GM18508 (cell line): ENCODE data around the gene ATP1B2.
"Not testable (repeated sequence)": the region's sequence is repeated elsewhere in the genome, so short reads cannot be mapped to it uniquely, and the experiment has no call there.

ENCODE experiments used
- ATAC-seq: cut with Tn5 transposase; IDR thresholded peaks from one replicate; pipeline ENCODE4 v1.9.1; 2021; ENCODE audit warnings: moderate number of reproducible peaks; ENCODE audit not compliant: insufficient read depth, unreplicated experiment

ATP1B2 gene

GRCh38 chr17:7650509-7651096 lies at the start of gene ATP1B2:
TSS of gene ATP1B2 (plus strand) at chr17:7650926. CDS start at chr17:7651519, 593 bp downstream.
- no peak for ATAC-seq

GRCh38 chr17:7606280-7606679 lies 44.4 kb upstream of the ATP1B2 start:
- ATAC-seq = no peak

DNA sequence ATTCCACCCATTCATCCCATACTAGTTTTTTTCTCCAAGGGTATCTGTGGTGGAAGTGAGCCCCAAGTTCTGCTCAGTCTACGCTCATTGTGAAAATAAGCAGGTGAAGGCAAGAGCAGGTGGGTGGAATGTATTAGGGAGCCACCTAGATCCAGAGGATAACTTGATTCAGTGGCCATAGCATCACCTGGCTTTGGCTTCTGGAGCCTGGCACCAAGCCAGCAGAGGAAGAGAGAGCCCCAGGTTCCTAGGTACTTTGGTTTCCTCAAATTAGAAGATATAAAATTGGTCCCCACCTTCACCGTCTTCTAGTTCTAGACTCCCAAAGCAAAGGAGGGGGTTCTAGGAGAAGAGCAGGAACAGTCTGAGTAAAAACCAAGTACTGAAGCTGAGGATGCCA lies 40.1 kb upstream of the ATP1B2 start:
- ATAC-seq = no peak

DNA sequence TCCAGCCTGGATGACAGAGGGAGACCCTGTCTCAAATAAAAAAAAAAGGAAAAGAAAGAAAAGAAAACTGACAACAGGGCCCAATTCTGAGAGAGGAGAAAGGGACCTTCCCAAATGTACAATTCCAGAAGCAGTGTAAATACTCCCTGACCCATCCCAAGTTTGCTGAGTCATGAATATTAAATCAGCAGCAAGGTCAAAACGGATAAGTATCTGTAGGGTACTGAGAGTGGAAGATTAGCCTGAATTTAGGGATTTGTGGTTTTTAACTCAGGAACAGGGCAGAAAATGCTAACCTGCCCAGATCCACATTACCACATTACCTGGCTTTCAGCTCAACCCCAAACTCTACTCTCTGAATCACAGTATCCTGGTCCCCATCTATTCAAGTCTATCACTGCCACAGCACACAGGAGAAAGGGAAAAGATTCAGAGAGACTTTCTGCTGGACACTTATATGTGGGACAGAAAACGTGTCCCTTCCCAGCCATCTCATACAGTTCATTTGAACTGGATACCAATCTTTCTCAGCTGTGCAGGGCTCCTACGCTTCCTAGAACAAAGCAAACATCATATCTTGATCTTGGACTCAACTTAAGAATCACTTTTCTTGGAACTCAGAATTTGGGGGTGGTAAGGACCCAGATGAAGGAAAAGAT lies 39.0 kb upstream of the ATP1B2 start:
- no peak for ATAC-seq

DNA sequence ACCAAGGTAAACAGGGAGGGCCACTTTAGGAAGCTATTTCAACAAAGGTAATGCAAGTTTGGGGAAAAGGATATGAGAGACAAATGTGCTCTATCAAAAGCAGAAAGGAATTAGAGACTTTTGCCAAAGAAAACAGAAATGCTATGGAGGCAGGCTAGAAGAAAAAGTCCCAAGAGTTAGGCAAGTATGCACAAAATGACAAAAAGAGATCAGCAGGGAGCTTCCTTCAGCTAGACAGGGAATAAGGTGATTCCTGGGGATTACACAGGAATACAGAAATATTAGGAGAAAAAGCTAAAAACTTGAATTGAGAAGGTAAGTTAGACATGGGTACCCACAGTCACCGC lies 38.5 kb upstream of the ATP1B2 start:
- no peak for ATAC-seq

GRCh38 chr17:7613769-7614424 lies 36.8 kb upstream of the ATP1B2 start:
- ATAC-seq = no peak

GRCh38 chr17:7614425-7615264 lies 36.1 kb upstream of the ATP1B2 start, which contains the start of gene FXR2:
TSS of gene FXR2 (minus strand) at chr17:7614897. CDS start at chr17:7614532, 365 bp downstream.
- peak; percentile 70 for ATAC-seq

- ATAC-seq = no peak
These were observed 35.4 kb upstream of the ATP1B2 start for GRCh38 chr17:7615265-7615747.

DNA sequence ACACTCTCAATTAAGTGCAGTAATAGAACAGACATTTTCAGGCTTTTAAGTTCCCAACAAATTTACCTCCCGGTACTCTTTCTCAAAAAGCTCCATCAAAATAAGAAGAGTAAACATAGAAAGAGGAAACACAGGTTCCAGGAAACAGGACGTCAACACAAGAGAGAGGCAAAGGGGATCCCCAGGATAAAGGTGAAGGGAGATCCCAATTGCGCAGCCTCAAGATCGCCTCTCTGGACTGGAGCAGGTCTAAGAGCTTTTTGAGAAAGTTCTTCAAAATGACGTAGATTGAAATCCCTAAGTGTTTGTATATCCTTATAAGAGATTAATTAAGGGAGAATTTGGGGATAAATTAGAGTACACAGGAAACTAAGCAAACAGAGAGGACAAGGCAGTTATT lies 32.1 kb upstream of the ATP1B2 start:
- no peak for ATAC-seq

- no peak for ATAC-seq
These were observed 29.9 kb upstream of the ATP1B2 start for GRCh38 chr17:7620835-7621234.

DNA sequence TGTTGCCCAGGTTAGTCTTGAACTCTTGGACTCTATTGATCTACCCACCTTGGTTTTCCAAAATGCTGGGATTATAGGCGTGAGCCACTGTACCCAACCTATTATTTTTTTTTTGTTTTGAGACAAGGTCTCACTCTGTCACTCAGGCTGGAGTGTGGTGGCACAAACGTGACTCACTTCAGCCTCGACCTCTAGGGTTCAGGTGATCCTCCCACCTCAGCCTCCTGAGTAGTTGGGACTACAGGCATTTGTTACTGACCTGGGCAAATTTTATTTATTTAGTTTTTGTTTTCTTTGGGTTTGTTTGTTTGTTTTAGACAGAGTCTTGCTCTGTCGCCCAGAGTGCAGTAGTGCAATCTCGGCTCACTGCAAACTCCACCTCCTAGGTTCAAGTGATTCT lies 27.1 kb upstream of the ATP1B2 start:
- ATAC-seq = no peak

DNA sequence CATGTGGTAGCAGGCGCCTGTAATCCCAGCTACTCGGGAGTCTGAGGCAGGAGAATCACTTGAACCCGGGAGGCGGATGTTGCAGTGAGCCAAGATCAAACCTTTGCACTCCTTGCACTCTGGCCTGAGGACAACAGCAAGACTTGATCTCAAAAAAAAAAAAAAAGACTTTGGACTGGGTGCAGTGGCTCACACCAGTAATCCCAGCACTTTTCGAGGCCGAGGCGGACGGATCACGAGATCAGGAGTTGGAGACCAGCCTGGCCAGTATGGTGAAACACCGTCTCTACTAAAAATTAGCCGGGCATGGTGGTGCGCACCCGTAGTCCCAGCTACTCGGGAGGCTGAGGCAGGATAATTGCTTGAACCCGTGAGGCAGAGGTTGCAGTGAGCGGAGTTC lies 25.0 kb upstream of the ATP1B2 start:
- ATAC-seq = not testable (repeated sequence)

DNA sequence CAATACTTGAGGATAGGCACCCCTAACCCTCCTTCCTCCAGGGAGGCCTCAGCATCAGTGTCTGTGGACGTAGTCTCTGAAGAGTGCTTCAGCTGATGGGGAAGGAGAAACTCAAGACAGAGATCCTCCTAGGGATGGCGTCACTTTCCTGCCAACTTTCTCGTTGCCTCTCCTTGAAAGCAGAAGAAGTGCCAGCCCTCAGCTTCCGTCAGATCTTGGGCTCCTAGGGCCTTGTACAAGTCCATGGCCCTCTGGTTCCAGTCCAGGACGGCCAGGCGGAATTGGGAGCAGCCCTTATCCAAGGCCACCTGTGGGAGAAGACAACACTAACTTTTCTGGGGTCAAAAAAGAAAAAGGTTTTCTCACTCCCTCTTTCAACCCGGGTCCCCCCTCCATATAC lies 24.4 kb upstream of the ATP1B2 start:
- no peak for ATAC-seq

- no peak for ATAC-seq
These were observed 23.8 kb upstream of the ATP1B2 start for GRCh38 chr17:7626956-7627249.

DNA sequence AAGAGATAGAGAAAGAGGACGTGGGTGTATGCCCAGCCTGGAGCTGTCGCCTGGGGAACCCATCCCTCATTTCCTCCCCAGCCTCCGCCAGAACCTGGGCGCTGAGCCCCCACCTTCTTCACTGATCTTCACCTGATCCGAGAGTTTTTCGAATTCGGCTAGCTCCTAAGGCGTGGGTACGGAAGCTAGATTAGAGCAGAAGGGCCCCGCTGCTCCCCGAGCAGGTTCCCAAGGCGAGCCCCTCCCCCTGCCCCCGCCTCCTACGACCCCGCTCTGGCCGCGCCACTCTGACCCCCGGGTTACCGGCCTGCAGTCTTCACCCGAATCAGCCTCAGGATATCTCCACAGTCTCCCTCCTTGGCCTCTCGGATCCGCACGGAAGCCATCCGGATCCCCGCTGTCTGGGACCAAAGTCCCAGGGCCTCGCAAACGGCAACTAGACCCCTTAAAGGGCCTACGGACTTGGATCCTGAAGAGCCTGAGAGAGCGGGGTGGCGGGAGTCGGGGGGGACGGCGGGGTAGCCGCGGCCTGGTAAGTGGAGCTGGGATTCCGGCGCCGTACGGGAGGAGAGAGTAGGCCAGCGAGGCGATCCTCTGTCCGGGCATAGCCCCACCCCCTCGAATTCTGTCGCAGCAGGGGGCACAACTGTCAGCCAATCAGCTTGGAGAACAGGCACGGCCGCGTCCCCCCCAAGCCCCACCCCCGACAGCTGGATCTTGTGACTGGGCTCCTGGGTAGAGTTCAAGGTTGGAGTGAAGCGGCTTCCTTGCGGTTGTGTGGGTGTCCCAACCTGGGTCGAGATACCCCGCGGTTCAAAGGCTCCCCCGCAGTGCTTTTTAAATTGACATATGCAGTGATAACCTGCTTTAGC lies 23.2 kb upstream of the ATP1B2 start, which contains the start of gene SAT2:
TSS of gene SAT2 (minus strand) at position 572 of the 872 bp plus-strand sequence. CDS start at position 386, 186 bp downstream.
- no peak for ATAC-seq

GRCh38 chr17:7629939-7630571 lies 20.7 kb upstream of the ATP1B2 start, which contains the start of gene SHBG:
TSS of gene SHBG (plus strand) at chr17:7630135. CDS start at chr17:7630173, 38 bp downstream.
- ATAC-seq = no peak

- no peak for ATAC-seq
These were observed 19.0 kb upstream of the ATP1B2 start for GRCh38 chr17:7631398-7632380.

DNA sequence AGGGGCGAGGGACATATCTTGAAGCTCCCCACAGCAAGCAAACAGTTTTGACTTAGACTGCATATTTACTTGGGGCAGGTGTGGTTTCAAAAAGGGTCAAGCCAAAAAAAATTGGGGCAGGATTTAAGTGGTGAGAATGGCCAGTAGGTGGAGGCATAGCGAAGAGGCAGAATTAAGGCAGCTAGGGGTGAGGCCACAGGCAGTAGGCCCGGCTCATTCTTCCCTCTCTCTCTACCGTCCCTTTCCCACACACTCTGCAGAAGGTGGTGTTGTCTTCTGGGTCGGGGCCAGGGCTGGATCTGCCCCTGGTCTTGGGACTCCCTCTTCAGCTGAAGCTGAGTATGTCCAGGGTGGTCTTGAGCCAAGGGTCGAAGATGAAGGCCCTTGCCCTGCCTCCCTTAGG lies 18.2 kb upstream of the ATP1B2 start:
- no peak for ATAC-seq
